ENCODE results near the gene KCNAB1. TPM values are rescaled to one million over a fixed set of nuclear protein-coding genes. Genes with fewer than 3 reads are reported as not detected.

Gene KCNAB1
- total RNA-seq, 4 donors from 2014 or later = 0.38 to 1.5 (median 0.49) TPM

DNA sequence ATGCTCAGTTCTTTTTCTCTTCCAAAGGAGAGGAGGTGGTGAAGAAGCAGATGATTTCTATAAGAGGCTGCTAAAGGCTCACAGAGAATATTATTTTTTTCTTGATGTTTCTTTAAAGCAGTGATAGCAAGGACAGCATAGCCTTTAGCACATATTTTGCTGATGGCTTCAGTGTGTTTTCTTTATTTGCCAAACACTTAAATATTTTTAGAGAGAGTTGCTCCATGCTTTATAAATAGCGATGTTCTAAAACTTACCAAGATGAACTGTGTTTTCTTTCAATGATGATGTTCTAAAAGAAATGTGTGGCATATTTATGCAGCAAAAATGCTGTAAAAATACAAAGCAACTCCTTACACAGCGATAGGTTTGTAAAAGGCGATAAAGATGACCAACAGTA is 11.8 kb upstream of the KCNAB1 start:
- 71% methylated on average over 3 of the region's 3 CpGs for WGBS
- no peak for DNase-seq (ENCODE audit: low spot score in 2 of 2)
- H3K36me3 ChIP-seq = no peaks in the 10 kb centered on the region
- H3K9me3 ChIP-seq = no peaks in the 10 kb centered on the region
- no peaks in the 10 kb centered on the region for H3K4me1 ChIP-seq
- no peak for TF ChIP-seq POLR2AphosphoS5 (IDR thresholded peaks at IDR 0.05)
- no peak for TF ChIP-seq POLR2A (IDR thresholded peaks at IDR 0.05)
- TF ChIP-seq, protein P1, sequence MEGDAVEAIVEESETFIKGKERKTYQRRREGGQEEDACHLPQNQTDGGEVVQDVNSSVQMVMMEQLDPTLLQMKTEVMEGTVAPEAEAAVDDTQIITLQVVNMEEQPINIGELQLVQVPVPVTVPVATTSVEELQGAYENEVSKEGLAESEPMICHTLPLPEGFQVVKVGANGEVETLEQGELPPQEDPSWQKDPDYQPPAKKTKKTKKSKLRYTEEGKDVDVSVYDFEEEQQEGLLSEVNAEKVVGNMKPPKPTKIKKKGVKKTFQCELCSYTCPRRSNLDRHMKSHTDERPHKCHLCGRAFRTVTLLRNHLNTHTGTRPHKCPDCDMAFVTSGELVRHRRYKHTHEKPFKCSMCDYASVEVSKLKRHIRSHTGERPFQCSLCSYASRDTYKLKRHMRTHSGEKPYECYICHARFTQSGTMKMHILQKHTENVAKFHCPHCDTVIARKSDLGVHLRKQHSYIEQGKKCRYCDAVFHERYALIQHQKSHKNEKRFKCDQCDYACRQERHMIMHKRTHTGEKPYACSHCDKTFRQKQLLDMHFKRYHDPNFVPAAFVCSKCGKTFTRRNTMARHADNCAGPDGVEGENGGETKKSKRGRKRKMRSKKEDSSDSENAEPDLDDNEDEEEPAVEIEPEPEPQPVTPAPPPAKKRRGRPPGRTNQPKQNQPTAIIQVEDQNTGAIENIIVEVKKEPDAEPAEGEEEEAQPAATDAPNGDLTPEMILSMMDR (IDR thresholded peaks at IDR 0.05) = no peak
- no peak for TF ChIP-seq EP300 (IDR thresholded peaks at IDR 0.05)
- H3K27me3 ChIP-seq = no peaks in the 10 kb centered on the region
- no peak overlapping the region for H3K4me3 ChIP-seq
- no peak overlapping the region for H3K27ac ChIP-seq

DNA sequence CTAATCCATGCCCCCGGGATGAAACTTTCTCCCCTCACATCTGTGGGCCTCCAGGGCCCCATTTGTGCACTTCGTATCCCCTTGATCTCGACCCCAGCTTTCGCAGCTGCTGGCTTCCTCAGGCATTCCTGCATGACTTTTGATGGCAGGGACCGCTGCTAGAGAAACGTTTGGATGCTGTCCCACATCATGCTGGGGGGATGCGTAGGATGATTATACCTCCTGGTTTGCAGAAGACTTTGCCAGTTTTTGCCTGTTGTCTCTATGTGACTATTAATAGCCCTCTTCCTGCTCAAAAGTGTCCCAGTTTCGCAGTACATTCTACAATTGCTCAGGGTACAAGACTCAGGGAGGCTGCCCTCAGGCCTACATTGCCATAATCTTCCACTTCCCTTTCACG is 10.4 kb upstream of the KCNAB1 start:
- Histone ChIP-seq H3K4me3 (no peak overlapping the region), H3K4me1 (no peaks in the 10 kb centered on the region), H3K27me3 (no peaks in the 10 kb centered on the region), H3K36me3 (no peaks in the 10 kb centered on the region), H3K27ac (no peak overlapping the region), H3K9me3 (no peaks in the 10 kb centered on the region)
- DNase-seq (ENCODE audit: low spot score in 2 of 2) = no peak
- 63% methylated on average over 9 of the region's 9 CpGs for WGBS
- TF ChIP-seq, protein P1 (IDR thresholded peaks at IDR 0.05) = no peak
- no peak for TF ChIP-seq POLR2AphosphoS5 (IDR thresholded peaks at IDR 0.05)

DNA sequence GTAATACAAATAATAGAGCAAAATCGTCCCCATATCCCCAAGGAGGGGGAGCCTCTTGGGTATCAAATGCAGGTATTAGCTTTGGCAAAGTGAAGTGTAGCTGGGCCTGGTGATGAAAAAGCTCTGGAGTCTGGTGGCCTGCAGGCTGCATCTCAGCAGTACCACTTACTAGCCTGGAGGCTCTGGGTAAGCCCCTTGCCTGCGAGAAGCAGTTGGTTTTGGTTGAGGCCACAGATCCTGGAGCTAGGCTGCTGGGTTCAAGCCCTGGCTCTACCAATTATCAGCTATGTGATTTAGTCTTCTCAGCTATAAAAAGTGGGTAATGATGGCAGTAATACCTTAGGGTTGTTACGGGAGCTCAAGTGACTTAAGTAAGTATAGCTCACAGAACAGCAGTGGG is 6.1 kb downstream of the KCNAB1 start:
- TF ChIP-seq POLR2AphosphoS5 (IDR thresholded peaks at IDR 0.05) (no peak), POLR2A (IDR thresholded peaks at IDR 0.05) (no peak), EP300 (IDR thresholded peaks at IDR 0.05) (no peak)
- TF ChIP-seq, protein P1 (IDR thresholded peaks at IDR 0.05) = no peak
- H3K9me3 ChIP-seq = no peaks in the 10 kb centered on the region
- DNase-seq (ENCODE audit: low spot score in 2 of 2) = no peak
- 89% methylated on average over 3 of the region's 3 CpGs for WGBS
- no peaks in the 10 kb centered on the region for H3K27me3 ChIP-seq
- H3K36me3 ChIP-seq = no peaks in the 10 kb centered on the region
- H3K27ac ChIP-seq = no peak overlapping the region
- no peak overlapping the region for H3K4me3 ChIP-seq
- H3K4me1 ChIP-seq = no peaks in the 10 kb centered on the region

GRCh38 chr3:156131241-156131640 is 10.9 kb downstream of the KCNAB1 start:
- Histone ChIP-seq H3K27ac (no peak overlapping the region), H3K27me3 (no peaks in the 10 kb centered on the region), H3K9me3 (no peaks in the 10 kb centered on the region), H3K36me3 (no peaks in the 10 kb centered on the region), H3K4me1 (no peaks in the 10 kb centered on the region), H3K4me3 (no peak overlapping the region)
- 40% methylated on average over 3 of the region's 3 CpGs for WGBS
- TF ChIP-seq, protein P1 (IDR thresholded peaks at IDR 0.05) = no peak
- TF ChIP-seq POLR2A (IDR thresholded peaks at IDR 0.05) (no peak), POLR2AphosphoS5 (IDR thresholded peaks at IDR 0.05) (no peak), EP300 (IDR thresholded peaks at IDR 0.05) (no peak)
- no peak for DNase-seq (ENCODE audit: low spot score in 2 of 2)

- DNase-seq (ENCODE audit: low spot score in 2 of 2) = no peak
- no peaks in the 10 kb centered on the region for H3K9me3 ChIP-seq
- no peaks in the 10 kb centered on the region for H3K36me3 ChIP-seq
- TF ChIP-seq POLR2AphosphoS5 (IDR thresholded peaks at IDR 0.05) = no peak
- TF ChIP-seq EP300 (IDR thresholded peaks at IDR 0.05) = no peak
- TF ChIP-seq, protein P1 (IDR thresholded peaks at IDR 0.05) = no peak
- TF ChIP-seq POLR2A (IDR thresholded peaks at IDR 0.05) = no peak
- H3K27ac ChIP-seq = no peak overlapping the region
- H3K4me3 ChIP-seq = no peak overlapping the region
- no peaks in the 10 kb centered on the region for H3K27me3 ChIP-seq
- no peaks in the 10 kb centered on the region for H3K4me1 ChIP-seq
These were observed 11.4 kb downstream of the KCNAB1 start for GRCh38 chr3:156131799-156132198.

Measured in suprapubic skin (tissue), 4 donors.